ENCODE results near the gene SPACA7. TPM values are rescaled to one million over a fixed set of nuclear protein-coding genes. Genes with fewer than 3 reads are reported as not detected.

The SPACA7 gene
- total RNA-seq, 1 experiment from 2014 or later = not detected

DNA sequence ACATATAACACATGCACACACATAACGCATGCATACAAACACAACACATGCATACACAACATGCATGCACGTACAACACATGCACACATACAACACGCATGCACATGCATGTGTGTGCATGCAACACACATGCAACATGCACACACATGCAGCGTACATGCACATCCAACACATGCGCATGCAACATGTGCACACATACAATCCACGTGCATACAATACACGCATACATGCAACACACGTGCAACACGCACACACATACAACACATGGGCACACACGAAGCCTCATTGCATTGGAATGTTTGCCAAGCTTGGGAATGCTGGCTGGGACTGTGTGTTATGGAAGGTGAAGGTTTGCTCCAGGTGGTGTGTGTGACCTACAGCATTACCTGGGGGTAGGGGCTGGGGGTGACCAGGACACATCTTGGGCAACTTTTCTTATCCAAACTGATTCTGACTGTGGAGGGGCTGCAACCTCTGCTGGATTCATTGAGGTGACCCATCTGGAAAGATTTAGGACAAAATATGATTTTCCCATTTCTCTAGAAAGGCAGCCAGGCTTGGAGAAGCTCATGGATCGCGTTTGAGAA lies 58.9 kb downstream of the SPACA7 start:
- Histone ChIP-seq H3K56ac (ENCODE audit: insufficient read length, low read depth, low read length) (no peak overlapping the region), H2BK15ac (ENCODE audit: low read depth, low read length) (no peak overlapping the region), H3K14ac (ENCODE audit: insufficient read depth, low read length) (no peak overlapping the region), H2AFZ (ENCODE audit: low read length) (no peak overlapping the region), H3K23me2 (ENCODE audit: insufficient read length, low read depth, low read length, poor library complexity, severe bottlenecking) (no peaks in the 10 kb centered on the region), H3K27ac (ENCODE audit: insufficient read length, low read depth, low read length) (no peak overlapping the region), H4K20me1 (ENCODE audit: control insufficient read depth, insufficient read depth, insufficient read length) (no peaks in the 10 kb centered on the region), H4K8ac (replicated peaks; ENCODE audit: insufficient read length, low read depth, low read length) (no peak overlapping the region), H3K23ac (ENCODE audit: insufficient read length, low read depth, low read length) (no peak overlapping the region), H3K79me1 (ENCODE audit: insufficient read depth, low read depth, low read length, poor library complexity, severe bottlenecking) (no peaks in the 10 kb centered on the region), H2BK20ac (ENCODE audit: low read depth, low read length, poor library complexity, severe bottlenecking) (no peak overlapping the region), H3K9me3 (ENCODE audit: control insufficient read depth, low read depth, low read length) (peaks cover 4% of the 10 kb centered on the region), H3K4ac (ENCODE audit: low read depth, low read length) (no peak overlapping the region), H2AK5ac (ENCODE audit: insufficient read length, low read length) (no peak overlapping the region), H3K9ac (ENCODE audit: extremely low read depth, insufficient read length, low read length) (no peak overlapping the region), H2BK120ac (ENCODE audit: low read depth, low read length, poor library complexity, severe bottlenecking) (no peak overlapping the region), H2BK12ac (ENCODE audit: insufficient read length, low read depth, low read length) (no peak overlapping the region), H3T11ph (ENCODE audit: low read length) (no peak overlapping the region), H3K79me2 (ENCODE audit: insufficient read depth, low read length) (no peaks in the 10 kb centered on the region), H3K4me2 (ENCODE audit: insufficient read depth, insufficient read length, low read length) (no peak overlapping the region), H4K91ac (ENCODE audit: insufficient read length, low read depth, low read length) (no peak overlapping the region), H3K18ac (ENCODE audit: insufficient read length, low read depth, low read length) (no peak overlapping the region), H4K5ac (ENCODE audit: insufficient read length, low read depth, low read length) (no peak overlapping the region), H3K27me3 (ENCODE audit: insufficient read depth, low read length) (no peaks in the 10 kb centered on the region), H3K4me1 (ENCODE audit: insufficient read depth, low read length) (no peaks in the 10 kb centered on the region), H2BK5ac (ENCODE audit: insufficient read length, low read length) (no peak overlapping the region)
- no peak for DNase-seq
- Mint-ChIP-seq H3K4me1 (0 out of 4 replicates have a peak, but pooled peaks cover 0 to 2% of the 10 kb centered on the region in 2 experiments), H3K9me3 (peaks cover 26 to 38% of the 10 kb centered on the region in 2 experiments), H3K27me3 (ENCODE audit: low read depth) (peaks cover 28% of the 10 kb centered on the region), H3K4me3 (no peak overlapping the region), H3K27ac (no peak overlapping the region), H3K36me3 (ENCODE audit: insufficient read depth in 1 of 3, low read depth in 3 of 3) (peaks cover 2 to 15% (median 7%) of the 10 kb centered on the region in 3 experiments; a peak in 5 of 7 replicates)
- WGBS (ENCODE audit: extremely low coverage, insufficient read length, low lambda C conversion rate) = no CpG with 5 or more reads among the region's 12 CpGs
- TF ChIP-seq, protein P1, sequence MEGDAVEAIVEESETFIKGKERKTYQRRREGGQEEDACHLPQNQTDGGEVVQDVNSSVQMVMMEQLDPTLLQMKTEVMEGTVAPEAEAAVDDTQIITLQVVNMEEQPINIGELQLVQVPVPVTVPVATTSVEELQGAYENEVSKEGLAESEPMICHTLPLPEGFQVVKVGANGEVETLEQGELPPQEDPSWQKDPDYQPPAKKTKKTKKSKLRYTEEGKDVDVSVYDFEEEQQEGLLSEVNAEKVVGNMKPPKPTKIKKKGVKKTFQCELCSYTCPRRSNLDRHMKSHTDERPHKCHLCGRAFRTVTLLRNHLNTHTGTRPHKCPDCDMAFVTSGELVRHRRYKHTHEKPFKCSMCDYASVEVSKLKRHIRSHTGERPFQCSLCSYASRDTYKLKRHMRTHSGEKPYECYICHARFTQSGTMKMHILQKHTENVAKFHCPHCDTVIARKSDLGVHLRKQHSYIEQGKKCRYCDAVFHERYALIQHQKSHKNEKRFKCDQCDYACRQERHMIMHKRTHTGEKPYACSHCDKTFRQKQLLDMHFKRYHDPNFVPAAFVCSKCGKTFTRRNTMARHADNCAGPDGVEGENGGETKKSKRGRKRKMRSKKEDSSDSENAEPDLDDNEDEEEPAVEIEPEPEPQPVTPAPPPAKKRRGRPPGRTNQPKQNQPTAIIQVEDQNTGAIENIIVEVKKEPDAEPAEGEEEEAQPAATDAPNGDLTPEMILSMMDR (conservative IDR thresholded peaks at IDR 0.05) = no peak
